ENCODE results near the gene FAM124A.

The FAM124A gene

DNA sequence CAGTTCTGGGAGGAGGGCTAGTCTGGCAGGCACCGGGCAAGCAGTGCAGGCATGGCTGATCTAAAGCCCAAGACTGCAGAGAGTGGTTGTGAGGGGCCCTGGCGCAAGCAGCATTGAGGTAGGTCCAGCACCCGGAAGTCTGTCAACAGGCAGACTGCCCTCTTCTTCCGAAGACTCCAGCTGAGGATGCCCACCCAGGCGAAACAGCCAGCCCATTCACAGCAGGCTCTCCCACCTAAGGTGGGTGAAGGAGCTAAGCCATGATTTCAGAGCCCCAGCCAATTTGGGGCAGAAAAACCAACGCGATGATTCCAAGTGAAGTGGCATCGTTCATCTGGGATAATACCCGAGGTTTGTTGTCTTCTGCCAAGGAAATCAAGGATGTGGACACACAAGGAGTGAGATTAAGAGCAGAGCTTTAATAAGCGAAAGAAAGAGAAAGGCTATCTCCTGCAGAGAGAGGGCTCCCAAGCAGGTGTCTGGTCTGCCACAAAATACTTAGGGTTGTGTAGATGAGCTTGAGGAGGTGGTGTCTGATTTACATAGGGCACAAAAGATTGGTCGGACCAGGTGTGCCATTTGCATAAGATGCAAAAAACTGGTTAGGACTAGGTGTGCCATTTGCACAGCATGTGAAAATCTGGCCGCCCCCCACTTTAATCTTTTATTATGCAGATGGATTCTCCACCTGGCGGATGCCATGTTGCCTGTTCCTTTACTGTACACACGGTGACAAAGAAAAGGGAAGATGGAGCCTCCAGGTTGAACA is 22.6 kb downstream of the FAM124A start:
- no peak for DNase-seq

DNA sequence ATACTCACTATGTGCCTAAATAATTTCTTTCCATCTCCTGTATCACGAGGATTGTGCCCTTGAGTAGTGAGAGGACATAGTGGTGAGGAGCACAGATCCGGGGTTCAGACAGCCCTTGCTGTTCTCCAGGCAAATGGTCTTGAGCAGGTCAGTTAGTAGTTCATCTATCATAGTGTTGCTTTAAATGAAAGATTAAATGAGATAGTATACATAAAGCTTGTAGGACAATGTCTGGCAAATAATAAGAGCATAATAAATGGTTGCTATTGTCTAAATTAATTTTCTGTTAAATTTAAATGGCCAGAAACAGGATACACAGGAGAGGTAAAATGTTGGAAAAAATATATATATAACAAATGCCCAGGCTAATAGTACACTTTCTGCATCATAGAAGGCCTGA is 23.4 kb downstream of the FAM124A start:
- DNase-seq = no peak

DNA sequence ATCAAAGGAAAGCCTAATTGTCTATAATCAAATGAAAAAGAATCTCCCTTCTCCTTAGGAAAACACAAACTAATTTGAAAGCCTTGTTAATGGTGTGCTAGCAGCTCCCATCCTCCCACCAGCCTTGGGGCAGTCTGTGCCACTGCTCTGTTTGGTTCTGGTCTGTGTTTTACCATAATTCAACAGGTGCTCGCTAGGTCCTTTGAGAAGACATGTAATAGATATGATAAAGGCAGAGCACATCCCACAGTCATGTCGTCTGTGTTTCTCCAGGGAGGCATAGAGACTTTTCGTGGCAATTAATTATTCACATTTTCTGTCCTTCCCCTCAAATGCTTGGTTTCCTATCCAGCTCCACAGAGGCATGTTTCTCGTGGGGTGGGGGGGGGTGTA is 23.8 kb downstream of the FAM124A start:
- DNase-seq = peak; percentile 37

DNA sequence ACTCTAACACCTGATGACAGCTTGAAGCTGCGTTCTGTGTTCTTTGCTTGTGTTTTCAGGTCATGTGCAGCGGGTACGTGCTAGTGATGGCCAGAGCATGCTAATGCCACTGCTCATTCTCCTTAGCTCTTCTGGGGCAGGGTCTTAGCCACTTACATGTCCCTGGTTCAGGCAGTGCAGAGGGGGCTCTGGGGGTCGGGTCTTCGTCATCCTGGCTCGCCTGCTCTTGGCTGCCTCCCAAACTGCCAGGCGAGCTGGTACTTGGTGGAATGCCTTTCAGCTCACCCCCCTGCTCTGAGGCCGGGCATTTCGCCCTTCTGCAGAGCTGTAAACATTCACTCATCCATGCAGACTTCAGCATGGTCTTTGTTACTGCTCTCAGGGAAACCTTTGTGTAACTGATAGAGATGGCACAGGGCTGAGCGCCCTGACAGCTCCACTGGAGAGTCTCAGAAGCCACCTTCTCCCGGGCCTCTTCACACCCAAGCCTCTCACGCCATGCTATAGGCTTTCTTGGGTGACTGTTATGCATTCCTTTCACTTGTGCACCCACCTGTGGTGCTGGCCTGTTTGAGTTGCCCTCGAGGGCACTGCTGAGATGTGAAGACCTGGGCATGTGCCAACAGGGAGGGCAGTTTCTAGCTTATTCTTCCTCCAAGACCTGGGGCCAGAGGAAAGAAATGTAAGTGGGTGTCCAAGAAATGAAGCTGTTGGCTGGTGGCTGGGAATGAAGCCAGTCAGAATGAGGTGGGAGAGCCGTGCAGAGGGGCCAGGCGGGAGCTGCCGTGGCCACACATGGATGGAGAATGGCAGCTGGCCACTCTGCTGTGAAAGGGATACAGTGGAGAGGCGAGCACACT is 24.4 kb downstream of the FAM124A start:
- peak; percentile 84 for DNase-seq

DNA sequence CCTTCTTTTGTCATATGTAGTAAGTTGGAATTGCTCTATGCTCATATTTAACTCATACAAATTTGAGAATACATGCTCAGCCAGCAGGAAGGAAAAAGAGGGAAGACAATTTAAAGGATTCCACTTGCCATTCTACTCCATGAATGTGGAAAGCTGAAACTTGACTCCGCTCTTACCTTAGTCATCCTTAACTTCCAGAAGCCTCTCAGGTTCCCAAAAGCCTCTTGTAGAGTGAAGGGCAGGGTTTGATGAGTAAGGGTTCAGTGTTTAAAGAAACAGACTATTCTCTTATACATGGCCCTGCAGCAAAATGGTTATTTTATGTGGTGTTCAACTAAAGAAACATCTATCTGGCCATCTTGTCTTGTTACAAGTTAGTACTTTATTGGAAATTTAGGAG is 27.1 kb downstream of the FAM124A start:
- DNase-seq = no peak

DNA sequence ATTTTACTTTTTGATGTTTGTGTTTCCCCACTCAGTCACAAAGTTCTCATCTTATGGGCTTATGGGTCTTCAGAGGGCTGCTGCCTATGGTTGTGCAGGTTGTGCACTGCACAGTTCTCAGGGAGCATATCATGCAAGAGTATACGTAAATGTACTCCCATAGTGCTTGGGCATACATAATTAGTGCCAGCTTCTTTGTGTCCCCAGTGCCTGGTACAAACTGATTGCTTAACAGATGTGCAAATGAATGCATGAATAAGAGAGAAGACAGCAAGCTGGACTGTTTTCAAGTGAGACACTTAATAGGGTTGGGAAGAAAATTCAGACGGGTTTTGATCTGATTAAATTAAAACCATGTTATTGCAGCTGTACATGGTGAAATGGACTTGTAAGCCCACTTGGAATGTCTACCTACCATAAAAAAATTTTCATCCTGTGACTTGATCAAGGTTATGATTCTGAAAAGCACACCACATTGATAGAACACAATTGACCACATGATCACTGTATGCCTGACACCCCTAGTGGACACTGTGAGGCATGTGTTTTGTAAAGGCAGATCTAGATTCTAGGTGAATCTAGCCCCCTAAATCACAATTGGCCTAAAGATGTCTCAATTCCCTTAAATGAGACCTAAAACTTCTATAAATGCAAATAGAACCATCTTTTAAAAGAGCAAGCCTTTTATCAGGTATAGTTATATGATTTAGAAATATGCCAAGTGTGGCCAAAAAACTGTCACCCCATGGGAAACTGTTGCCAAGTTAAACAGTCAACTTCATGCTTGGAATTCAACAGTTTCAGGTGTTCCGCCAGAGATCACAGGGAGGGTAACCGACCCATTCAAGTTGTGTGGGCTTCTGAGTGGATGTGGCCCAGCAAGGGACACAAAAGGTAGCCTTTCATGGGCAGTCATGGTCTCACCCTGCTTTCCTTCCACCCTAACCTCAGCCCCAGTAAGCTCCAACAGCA is 27.9 kb downstream of the FAM124A start:
- DNase-seq = no peak

DNA sequence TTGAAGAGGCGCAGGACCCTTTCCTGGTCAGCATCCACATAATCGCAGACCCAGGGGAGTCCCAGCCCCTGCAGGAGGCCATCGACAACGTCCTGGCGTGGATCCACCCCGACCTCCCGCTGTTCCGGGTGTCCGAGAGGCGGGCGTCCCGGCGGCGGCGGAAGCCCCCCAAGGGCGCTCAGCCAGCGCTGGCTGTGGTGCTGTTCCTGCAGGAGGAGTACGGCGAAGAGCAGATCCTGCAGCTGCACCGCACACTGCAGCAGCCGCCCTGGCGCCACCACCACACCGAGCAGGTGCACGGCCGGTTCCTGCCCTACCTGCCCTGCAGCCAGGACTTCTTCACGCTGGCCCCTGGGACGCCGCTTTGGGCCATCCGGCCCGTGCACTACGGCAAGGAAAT is 29.3 kb downstream of the FAM124A start:
- DNase-seq = no peak

DNA sequence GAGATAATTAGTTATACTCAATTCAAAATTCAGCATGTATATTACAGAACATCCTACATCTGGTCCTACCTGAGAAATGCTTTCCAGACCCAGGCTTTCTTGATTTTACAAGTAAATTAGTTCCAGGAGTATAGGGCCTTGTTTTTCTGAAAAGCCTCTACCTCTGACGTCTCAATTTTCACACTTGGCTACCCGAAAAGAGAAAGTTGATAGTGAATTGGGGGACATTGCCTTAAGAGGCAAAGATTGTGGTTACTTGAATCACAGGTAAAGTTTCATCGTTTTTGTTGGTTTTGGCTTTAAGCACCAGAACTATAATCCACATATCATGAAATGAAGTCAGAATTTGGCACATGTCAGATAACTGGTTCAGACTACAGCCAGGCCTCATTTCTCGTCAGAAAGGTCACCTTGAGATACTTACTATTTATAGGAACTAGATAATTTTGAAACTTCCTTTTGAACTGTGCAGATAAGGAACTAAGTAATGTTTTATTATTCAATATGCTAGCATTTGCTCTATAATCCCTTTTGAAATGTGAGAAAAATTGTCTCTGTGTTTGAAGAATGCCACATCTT is 30.8 kb downstream of the FAM124A start:
- DNase-seq = no peak

DNA sequence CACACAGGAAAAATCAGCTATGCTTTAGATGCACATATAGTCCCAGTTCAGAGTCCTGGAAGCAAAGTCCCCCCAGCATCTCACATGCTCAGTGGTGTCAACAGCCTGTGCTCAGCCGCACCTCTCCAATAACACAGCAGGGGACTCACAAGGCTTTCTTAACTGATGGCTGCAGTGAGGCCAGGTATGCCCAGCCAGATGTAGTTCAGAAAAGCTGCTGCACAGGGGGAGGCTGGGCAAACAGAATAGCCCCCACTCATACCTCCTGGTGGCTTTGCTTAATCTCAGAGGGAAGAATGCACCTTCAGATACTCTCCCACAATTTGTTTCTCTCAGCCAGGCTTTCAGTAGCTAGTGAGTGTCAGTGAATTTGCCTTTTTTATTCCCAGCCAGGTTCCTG is 33.4 kb downstream of the FAM124A start:
- no peak for DNase-seq

DNA sequence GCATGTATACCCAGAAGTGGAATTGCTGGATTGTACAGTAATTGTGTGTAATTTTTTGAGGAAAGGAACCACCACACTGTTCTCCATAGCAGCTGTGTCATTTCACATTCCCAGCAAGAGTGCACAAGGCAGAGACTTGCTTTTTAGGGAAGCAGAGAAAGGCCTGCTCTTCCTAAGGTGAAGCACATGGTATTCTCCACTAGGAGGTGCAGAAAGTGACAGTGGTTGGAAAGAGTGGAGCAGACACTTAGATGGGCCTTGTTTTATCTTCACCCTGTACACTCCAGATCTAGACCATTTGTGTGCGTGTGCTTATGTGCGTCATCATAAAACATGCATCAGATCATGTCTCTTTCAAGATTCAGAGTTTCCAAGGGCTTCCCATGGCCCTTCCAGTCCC is 35.0 kb downstream of the FAM124A start:
- no peak for DNase-seq

DNA sequence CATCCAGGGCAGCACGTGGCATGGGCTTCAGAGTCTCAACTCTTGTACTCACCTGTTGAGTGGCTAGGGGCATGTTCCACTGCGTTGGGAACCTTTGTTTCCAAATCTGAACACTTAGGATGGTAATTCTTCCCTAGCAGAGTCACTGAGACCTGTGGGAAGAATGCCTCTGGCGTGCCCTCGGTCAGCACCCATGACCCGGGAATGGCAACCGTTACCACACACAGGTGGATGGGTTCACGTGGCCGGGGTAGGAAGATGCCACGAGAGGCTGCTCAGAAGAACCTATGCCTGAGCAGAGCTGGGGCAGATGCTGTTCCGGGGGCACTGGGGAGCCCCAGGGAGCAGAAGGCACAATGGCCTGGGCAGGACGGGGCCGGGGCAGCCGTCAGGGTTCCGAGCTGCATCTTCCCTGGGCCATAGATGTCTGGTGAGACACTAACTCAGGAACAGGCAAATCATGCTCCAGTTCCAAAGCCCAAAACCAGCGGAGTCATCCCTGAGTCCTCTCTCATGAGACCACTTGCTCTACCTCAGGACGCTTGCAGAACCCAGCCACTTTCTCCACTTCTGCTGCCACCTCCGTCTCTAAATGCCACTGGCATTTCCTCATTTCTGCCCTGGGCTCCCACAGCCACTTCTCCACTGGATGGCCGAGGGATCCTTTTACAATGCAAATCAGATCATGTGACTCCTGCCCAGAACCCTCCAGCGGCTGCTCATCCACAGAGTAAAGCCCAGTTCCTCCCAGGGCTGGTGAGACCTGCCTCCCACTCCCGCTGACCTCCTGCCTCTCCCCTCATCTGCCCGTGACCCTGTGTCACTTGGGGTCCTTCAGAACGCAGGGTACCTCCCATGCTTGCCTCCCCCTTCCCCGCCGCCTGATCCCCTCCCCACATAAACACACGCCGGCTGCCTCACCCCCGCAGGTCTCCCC is 36.7 kb downstream of the FAM124A start:
- DNase-seq = no peak

DNA sequence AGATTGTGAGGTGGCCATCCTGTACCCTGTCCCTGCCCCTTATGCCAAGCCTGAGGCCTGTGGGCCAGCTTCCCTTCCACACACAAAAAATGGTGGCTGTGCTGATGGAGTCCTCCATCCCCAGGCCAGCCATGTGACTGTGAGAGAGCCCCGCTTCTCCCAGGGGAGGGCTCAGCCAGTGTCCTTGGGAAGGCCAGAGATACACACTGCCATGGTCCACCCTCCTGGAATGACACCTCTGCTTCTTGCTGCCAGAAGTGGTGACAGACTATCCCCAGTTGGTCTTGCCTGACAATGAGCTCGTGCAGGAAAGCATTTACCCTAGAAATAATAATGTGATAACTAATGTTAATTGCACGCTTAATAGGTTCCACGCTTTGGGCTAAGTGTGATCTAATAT is 38.0 kb downstream of the FAM124A start:
- DNase-seq = no peak

DNA sequence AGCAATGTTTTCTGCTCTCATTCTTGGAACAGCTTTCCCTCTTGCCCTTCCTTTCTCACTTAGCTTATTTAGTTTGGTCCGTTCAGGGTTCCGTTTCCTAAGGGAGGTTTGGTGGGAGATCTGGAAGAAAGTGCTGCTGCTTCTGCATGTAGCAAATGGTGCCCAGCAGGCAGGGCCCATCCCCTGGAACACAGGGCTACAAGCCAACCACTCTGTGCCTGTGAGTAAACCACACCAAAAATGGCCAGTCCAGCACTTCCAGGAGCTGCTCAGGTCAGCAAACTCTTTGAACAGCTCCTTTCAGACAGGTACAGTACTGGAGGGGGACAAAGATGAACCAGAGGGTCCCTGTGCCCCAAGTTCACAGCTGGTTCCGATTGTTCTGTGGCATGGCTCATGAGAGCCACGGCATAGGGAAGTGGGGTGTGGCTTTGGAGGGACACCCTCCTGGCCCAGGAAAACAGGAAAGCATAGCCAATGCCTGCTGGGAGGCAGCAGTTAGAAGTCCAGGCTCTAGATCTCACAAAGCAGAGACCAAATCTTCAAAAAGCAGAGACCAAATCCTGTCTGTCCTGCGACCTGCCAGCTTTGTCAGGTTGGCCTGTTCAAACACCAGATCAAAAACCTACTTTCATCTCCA is 39.5 kb downstream of the FAM124A start:
- no peak for DNase-seq

DNA sequence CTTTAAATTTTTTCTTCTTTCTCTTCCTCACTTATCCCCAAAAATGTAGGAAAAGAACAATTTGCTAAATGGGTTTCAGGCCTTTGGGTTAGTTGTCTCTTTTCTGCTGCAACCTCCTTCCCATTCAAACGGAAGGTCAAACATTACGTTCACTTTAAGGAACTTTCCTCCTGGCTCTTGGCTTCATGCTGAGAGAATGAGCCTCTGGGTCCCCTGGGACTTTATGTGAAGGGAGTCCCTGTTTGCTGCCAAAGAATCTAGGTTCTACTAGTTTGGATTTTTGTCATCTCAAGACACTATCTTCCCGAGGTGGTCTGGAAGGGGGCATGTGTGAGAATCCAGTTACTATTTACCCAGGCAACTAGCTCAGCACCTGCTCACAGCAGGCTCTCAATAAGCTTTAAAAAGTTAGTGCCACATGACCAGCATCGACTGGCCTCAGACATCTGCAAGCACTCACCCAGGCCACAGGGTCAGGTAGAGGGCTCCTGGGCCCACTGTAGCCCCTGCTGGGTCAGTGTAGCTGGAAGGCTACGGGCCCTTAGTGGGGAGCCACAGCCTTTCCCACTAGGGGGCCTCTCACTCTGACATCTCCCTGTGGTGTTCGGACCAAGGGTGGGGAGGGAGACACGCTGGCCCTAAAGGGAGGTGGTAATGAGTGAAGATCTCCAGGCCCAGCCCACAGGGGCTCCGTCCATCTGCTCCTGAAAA is 40.5 kb downstream of the FAM124A start:
- peak; percentile 53 for DNase-seq

DNA sequence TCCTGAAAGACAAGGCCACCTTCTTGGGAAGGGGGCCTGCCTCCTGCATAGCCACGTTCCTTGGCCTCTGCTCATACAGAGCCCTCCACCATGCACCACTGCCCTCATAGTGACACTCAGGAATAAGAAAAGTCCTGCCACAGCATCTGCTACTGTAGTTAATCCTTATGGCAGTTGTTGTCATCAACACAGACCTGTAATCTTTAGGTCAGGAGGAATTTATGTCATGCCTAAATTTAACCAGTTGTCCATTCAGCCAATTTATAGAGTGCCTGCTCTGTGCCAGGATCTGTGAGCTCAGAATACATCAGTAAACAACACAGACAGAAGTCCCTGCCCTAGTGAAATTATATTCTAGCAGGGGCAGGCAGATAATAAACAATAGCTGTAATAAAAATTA is 44.4 kb downstream of the FAM124A start:
- DNase-seq = no peak

DNA sequence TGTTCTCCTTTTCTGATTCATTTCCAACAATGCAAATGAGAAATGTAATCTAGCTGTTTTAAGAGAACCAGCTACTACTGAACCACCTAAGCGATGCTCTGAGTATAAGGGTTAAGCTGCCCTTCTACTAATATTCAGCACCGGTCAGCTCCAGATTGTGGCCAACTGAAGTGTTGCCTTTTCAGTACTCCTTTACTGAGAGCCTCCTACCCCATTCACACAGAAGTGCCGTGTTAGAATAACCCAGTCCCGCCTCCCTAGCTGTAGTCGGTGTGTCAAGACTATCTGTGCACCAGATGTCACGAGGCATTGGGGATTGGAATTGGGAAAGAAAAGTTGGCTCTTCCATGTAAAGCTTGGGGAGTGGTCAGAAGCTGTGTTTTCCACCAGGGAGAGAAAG is 45.4 kb downstream of the FAM124A start:
- no peak for DNase-seq

DNA sequence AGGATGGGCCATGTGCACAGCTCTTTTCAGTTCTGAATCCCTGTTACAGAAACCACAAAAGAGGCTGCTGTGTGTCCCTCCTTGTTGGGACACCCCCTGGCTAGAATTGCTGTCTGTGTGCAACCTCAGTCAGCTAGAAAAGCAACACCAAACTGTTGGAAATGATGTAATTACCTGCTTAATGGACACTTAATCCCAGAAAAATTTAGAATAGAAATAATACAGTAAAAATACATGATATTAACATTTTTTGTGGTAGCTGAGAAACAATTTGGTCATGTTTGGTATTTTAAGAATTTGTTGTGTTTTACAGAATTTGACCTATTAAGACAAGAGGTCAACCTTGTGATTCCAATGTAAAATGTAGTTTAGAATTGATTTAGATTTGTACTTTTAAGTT is 46.8 kb downstream of the FAM124A start:
- DNase-seq = no peak

DNA sequence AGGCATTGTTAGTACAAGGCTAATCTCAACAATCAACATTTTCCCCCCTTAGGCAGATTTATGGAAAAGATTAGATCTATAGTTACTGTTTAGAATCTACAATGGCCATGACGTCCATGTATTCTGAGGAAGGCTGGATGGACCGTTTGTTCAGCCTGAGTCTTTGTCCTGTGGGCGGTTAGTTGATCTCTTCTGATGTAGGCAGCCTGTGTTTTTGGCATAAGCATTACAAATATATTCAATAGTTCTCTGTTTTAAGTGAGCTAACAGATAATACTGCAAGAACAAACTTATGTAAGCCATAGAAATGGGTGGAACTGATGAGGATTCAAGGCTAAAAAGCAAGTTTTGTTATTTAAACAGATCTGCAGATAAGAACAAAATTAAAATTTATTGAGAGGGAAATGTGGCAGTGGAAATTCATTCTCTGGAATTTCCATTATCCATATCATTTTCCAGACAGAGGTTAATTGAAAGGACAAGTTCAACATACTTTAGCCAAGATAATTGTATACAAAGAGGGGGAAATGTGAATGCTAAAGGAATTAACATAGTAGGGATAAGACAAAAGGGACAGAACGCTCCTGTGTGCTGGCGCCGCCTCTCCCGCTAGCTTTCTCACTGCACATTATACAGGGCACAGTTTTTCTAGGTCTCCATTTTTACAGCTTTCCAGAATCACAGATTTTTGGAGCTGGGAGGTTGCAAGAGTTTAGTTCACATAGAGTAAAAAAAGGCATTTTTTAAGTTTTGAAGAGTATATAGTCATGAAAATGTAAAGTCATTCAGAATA is 48.6 kb downstream of the FAM124A start:
- no peak for DNase-seq

DNA sequence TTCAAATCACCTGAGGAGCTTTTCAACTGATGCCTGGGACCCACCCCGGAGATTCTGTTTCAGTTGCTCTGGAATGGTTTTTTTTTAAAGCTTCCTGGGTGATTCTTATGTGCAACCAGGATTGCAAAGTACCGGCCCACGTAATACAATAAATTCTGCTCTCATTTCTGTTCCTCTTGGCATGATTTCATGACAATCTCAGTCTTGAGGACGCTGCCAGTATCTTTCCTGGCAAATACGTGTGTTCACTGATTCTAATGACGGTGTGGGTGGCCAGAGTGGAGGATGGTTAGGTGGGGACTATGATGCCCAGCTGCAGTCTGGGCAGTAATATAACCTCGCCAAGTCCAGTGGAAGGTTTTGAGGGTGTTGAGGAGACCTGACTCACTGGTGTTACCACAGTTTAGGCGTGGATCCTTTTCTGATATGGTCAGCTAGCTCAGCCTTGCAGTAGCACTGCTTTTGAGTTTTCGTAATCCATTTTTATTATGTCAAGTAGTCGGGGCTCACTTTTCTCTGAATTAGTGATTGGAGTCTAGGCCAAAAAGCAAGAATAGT is 49.4 kb downstream of the FAM124A start:
- DNase-seq = no peak

All from eye (tissue), 1 donor.